ENCODE data around the gene GFOD2. TPM values are rescaled to one million over a fixed set of nuclear protein-coding genes. Genes with fewer than 3 reads are reported as not detected.

Gene GFOD2
- total and polyA plus RNA-seq, 2 of the 13 experiments (the other 11 are each of a cell fraction or from before 2014, with no cell fraction given), result 11.1 to 17.2 TPM

- TF ChIP-seq RXRB (CRISPR knock-in tag; IDR thresholded peaks at IDR 0.05; ENCODE audit: borderline replicate concordance) (0 out of 2 replicates have a peak, but pooled peaks have one; percentile 31), ZC3H4 (CRISPR knock-in tag; IDR thresholded peaks at IDR 0.05; ENCODE audit: borderline replicate concordance) (no peak), YEATS2 (CRISPR knock-in tag; IDR thresholded peaks at IDR 0.05; ENCODE audit: borderline replicate concordance) (peak; percentile 36; the same call in 1 of the 2 replicates), PHF5A (CRISPR knock-in tag; IDR thresholded peaks at IDR 0.05; ENCODE audit: low read depth, unreplicated experiment) (no peak), BCL6 (CRISPR knock-in tag; IDR thresholded peaks at IDR 0.05) (peak; percentile 46), IRF2 (CRISPR knock-in tag; IDR thresholded peaks at IDR 0.05) (peak; percentile 43; the same call in 1 of the 2 replicates), GABPB1 (CRISPR knock-in tag; IDR thresholded peaks at IDR 0.05) (peak; percentile 96), CHCHD3 (CRISPR knock-in tag; IDR thresholded peaks at IDR 0.05) (0 out of 2 replicates have a peak, but pooled peaks have one; percentile 13), ZHX1 (CRISPR knock-in tag; IDR thresholded peaks at IDR 0.05; ENCODE audit: low read depth) (no peak; the same call in 1 of the 2 replicates), DNMT1 (CRISPR knock-in tag; IDR thresholded peaks at IDR 0.05) (0 out of 2 replicates have a peak, but pooled peaks have one; percentile 14), ZNF567 (CRISPR knock-in tag; IDR thresholded peaks at IDR 0.05; ENCODE audit: borderline replicate concordance) (no peak), TBX3 (IDR thresholded peaks at IDR 0.05; ENCODE audit: borderline replicate concordance) (no peak), MBD4 (IDR thresholded peaks at IDR 0.05; ENCODE audit: borderline replicate concordance, low read length) (no peak), KDM6A (CRISPR knock-in tag; IDR thresholded peaks at IDR 0.05; ENCODE audit: low read depth) (no peak), ATF2 (CRISPR knock-in tag; IDR thresholded peaks at IDR 0.05) (peak; percentile 43; the same call in 1 of the 2 replicates), ZNF180 (CRISPR knock-in tag; IDR thresholded peaks at IDR 0.05; ENCODE audit: borderline replicate concordance, low read depth) (no peak), STAT6 (CRISPR knock-in tag; IDR thresholded peaks at IDR 0.05; ENCODE audit: borderline replicate concordance) (no peak; the same call in 1 of the 2 replicates), ZIK1 (CRISPR knock-in tag; IDR thresholded peaks at IDR 0.05; ENCODE audit: borderline replicate concordance, low read depth) (peak; percentile 80; the same call in 1 of the 2 replicates), LBX2 (CRISPR knock-in tag; IDR thresholded peaks at IDR 0.05; ENCODE audit: borderline replicate concordance) (peak; percentile 85; the same call in 1 of the 2 replicates), ZNF749 (CRISPR knock-in tag; IDR thresholded peaks at IDR 0.05; ENCODE audit: borderline replicate concordance) (0 out of 2 replicates have a peak, but pooled peaks have one; percentile 11), MTF1 (CRISPR knock-in tag; IDR thresholded peaks at IDR 0.05) (peak; percentile 39; the same call in 1 of the 2 replicates)
These were observed 52.3 kb downstream of the GFOD2 start, which contains the start of the genes C16orf86 and ENKD1 (continued) for GRCh38 chr16:67666559-67667452.
